ENCODE measurements around the gene MRPL34.

DNA sequence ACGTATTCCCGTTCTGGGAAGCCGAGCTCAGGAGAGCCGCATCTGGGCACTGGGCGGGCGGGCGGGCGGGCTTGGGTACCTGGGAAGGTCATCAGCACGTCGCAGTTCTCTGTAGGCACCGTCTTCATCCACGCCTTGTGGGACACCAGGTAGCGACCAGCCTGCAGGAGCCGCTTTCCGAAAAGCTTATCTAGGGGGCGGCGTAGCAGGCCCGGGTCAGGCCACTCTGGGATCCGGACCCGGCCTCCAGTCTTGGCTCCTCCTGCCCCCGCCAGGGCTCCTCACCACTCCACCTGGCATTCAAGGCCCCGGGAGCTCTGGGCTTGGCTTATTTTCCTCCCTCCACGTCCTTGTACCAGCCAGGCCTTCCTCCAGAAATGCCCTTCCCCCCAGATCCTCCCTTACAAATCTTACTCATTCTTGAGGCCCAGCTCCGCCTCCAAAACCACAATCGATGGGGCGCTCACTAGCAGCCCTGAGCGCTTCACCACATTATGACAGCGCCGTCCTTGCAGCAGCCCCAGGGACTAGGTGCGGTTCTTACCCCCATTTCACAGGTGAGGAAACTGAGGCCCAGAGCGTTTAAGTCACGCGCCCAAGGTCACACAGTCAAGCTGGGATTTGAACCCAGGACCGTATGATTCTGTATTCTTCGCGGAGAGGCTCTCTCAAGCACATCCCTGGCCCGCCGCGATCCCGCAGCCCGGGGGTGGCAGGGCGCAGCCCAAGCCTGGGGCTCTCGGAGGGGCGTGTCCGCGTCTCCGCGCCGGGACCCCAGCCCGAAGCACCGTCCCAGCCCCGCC lies 28.1 kb downstream of the MRPL34 start:
- TF ChIP-seq, protein P1, sequence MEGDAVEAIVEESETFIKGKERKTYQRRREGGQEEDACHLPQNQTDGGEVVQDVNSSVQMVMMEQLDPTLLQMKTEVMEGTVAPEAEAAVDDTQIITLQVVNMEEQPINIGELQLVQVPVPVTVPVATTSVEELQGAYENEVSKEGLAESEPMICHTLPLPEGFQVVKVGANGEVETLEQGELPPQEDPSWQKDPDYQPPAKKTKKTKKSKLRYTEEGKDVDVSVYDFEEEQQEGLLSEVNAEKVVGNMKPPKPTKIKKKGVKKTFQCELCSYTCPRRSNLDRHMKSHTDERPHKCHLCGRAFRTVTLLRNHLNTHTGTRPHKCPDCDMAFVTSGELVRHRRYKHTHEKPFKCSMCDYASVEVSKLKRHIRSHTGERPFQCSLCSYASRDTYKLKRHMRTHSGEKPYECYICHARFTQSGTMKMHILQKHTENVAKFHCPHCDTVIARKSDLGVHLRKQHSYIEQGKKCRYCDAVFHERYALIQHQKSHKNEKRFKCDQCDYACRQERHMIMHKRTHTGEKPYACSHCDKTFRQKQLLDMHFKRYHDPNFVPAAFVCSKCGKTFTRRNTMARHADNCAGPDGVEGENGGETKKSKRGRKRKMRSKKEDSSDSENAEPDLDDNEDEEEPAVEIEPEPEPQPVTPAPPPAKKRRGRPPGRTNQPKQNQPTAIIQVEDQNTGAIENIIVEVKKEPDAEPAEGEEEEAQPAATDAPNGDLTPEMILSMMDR (IDR thresholded peaks at IDR 0.05), result no peak
- no peak for TF ChIP-seq POLR2A (IDR thresholded peaks at IDR 0.05)
